ENCODE data around the gene PHYHD1. TPM values are rescaled to one million over a fixed set of nuclear protein-coding genes. Genes with fewer than 3 reads are reported as not detected.

Gene PHYHD1
- total and polyA plus RNA-seq, 10 of the 15 experiments (the other 5 are each of a cell fraction or from before 2014, with no cell fraction given), result 0.09 to 0.17 TPM; not detected in 8

- no peak for TF ChIP-seq MYC (IDR thresholded peaks at IDR 0.05; ENCODE audit: insufficient read depth, insufficient read length, insufficient replicate concordance, low read length, severe bottlenecking)
- no peak for TF ChIP-seq RB1 (IDR thresholded peaks at IDR 0.05; ENCODE audit: borderline replicate concordance)
- TF ChIP-seq MAX (IDR thresholded peaks at IDR 0.05; ENCODE audit: low read depth, low read length), result no peak
- TF ChIP-seq, protein P1, sequence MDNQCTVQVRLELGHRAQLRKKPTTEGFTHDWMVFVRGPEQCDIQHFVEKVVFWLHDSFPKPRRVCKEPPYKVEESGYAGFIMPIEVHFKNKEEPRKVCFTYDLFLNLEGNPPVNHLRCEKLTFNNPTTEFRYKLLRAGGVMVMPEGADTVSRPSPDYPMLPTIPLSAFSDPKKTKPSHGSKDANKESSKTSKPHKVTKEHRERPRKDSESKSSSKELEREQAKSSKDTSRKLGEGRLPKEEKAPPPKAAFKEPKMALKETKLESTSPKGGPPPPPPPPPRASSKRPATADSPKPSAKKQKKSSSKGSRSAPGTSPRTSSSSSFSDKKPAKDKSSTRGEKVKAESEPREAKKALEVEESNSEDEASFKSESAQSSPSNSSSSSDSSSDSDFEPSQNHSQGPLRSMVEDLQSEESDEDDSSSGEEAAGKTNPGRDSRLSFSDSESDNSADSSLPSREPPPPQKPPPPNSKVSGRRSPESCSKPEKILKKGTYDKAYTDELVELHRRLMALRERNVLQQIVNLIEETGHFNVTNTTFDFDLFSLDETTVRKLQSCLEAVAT (IDR thresholded peaks at IDR 0.05), result no peak
- no peak for TF ChIP-seq PML (IDR thresholded peaks at IDR 0.05; ENCODE audit: low read length)
- no peak for TF ChIP-seq KLF5 (IDR thresholded peaks at IDR 0.05; ENCODE audit: partially characterized antibody)
- no peak for TF ChIP-seq SP1 (IDR thresholded peaks at IDR 0.05; ENCODE audit: low read depth, low read length)
- TF ChIP-seq ZBTB11 (CRISPR knock-in tag; IDR thresholded peaks at IDR 0.05), result no peak
- no peak for TF ChIP-seq ZNF207 (IDR thresholded peaks at IDR 0.05; ENCODE audit: borderline replicate concordance)
- TF ChIP-seq ZSCAN29 (IDR thresholded peaks at IDR 0.05), result no peak
- no peak for TF ChIP-seq POLR2A (IDR thresholded peaks at IDR 0.05; ENCODE audit: low read depth, low read length)
- TF ChIP-seq NR2F1 (conservative IDR thresholded peaks at IDR 0.05), result no peak
Measured at GRCh38 chr9:128909859-128910258, 10.9 kb upstream of the PHYHD1 start (continued).
